Erythroblast (primary cell): ENCODE data around the gene CCR6.

ENCODE experiments used
- GATA1 ChIP-seq: IDR thresholded peaks from 2 replicates; pipeline ENCODE4 v1.6.1; 2011; ENCODE audit warnings: low read depth, mild to moderate bottlenecking, control low read depth, low read length, moderate library complexity
- POLR2A ChIP-seq: IDR thresholded peaks from 2 replicates; pipeline ENCODE4 v1.6.1; 2011; ENCODE audit warnings: mild to moderate bottlenecking, low read length

DNA sequence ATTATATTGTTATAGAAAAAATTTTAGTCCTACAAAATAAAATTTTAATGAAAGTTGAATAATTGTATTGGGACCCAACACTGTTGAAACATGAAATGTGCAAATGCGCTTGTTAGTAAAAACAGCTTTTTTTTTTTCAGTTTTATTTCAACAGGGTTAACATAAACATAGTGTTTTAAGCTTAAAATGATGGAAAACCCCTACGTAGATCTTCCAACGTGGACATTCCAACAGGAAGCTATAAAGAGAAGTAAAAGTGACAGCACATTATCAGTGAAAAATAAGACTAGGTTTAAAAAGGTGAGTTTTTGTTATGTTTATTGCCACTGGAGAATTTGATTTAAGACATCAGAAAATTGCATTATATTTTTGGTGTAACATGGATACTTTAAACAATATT lies 41.4 kb downstream of the CCR6 start:
- no peak for TF ChIP-seq POLR2A
- TF ChIP-seq GATA1 = no peak
